Measurements from ENCODE around the gene ZNF407. TPM values are rescaled to one million over a fixed set of nuclear protein-coding genes. Genes with fewer than 3 reads are reported as not detected.

Gene ZNF407
- polyA plus RNA-seq, 3 donors, result 2.2 to 3.0 (median 2.4) TPM

GRCh38 chr18:74832381-74832780, 234.7 kb downstream of the ZNF407 start:
- no peak overlapping the region for H3K27ac ChIP-seq (ENCODE audit: low read depth, low read length)

GRCh38 chr18:74832999-74833398, 235.3 kb downstream of the ZNF407 start:
- no peak overlapping the region for H3K27ac ChIP-seq (ENCODE audit: low read depth, low read length)
- 97 to 98% (median 97%) methylated on average over 1 of the region's 1 CpG for WGBS, 3 donors

GRCh38 chr18:74834424-74835309, 237.0 kb downstream of the ZNF407 start:
- H3K27ac ChIP-seq (ENCODE audit: low read depth, low read length), result no peak overlapping the region
- WGBS, 3 donors, result 82 to 90% (median 90%) methylated on average over 9 of the region's 9 CpGs

- 62 to 67% (median 62%) methylated on average over 8 of the region's 8 CpGs for whole genome bisulfite sequencing, 3 donors
These were observed 238.8 kb downstream of the ZNF407 start for GRCh38 chr18:74836296-74837139.

DNA sequence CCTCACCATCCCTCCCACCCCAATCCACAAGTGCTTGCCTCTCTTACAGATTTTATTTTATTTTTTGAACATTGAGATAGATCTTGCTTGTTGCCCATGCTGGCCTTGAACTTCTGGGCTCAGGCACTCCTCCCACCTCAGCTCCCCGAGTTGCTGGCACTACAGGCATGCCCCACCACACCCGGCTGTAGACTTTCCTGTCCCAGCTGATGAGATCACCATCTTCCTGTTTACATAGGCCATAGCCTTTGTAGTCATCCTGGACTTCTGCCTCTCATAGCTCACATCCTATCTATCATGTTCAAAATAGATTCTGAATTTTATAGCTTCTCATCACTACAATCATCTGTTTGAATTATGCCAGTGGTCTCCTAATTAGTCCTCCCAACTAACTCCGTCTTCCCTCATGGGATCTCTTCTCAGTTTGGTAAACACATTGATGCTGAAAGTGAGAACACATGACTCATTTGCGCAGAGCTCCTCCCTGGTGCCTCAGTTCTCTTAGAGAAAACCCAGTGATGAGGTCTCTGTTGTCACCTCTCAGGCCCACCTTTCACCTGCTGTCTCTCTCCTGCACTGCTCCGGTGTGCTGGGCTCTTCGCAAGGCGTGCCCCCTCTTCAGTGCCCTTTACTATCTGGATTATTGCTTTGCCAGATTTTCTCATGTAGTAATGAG, 243.0 kb downstream of the ZNF407 start:
- H3K27ac ChIP-seq (ENCODE audit: low read depth, low read length), result no peak overlapping the region
- WGBS, 3 donors, result 82 to 87% (median 85%) methylated on average over 7 of the region's 7 CpGs

More at GRCh38 chr18:74836296-74837139, 238.8 kb downstream of the ZNF407 start:
- H3K27ac ChIP-seq (ENCODE audit: low read depth, low read length), result no peak overlapping the region

- WGBS, 3 donors, result 87 to 92% (median 90%) methylated on average over 6 of the region's 6 CpGs
- H3K27ac ChIP-seq (ENCODE audit: low read depth, low read length), result no peak overlapping the region
These were observed 243.6 kb downstream of the ZNF407 start for GRCh38 chr18:74841248-74841647.

DNA sequence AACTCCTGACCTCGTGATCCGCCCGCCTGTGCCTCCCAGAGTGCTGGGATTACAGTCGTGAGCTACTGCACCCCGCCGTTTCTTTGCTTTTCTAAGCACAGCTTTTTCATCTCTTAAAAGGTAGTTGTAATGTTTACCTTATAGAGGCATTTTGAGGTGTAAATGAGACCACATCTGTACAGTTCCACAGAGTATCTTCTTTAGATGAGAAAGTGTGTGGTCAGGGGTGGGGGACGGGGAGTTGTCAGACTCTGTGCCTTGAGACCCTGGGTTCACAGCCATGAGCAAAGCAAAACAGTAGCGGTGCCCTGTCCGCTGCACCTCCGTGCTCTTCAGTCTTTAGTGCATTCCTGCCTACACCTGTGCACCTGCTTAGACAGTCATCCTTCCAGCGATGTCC, 251.6 kb downstream of the ZNF407 start:
- no peak overlapping the region for H3K27ac ChIP-seq (ENCODE audit: low read depth, low read length)
- WGBS, 3 donors, result 95 to 97% (median 95%) methylated on average over 11 of the region's 11 CpGs

DNA sequence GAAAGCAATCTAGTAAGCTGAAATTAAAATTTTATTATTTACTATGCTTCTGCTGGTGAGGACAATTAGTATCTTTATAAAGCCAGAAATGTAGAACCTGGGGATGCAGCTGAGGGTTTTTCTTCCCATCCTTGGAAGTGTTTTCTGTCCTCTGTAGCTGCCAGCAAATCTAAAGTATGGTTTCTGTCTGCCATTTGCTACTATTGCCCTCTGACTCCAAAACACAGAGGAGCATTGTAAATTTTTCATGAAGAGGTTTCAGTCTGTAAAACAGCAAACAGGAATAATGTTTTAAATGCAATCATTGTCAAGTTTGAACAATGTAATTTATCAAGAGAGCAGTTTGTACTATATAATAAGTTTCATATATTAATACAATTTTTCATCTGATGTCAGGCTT, 258.8 kb downstream of the ZNF407 start:
- H3K27ac ChIP-seq (ENCODE audit: low read depth, low read length), result no peak overlapping the region

DNA sequence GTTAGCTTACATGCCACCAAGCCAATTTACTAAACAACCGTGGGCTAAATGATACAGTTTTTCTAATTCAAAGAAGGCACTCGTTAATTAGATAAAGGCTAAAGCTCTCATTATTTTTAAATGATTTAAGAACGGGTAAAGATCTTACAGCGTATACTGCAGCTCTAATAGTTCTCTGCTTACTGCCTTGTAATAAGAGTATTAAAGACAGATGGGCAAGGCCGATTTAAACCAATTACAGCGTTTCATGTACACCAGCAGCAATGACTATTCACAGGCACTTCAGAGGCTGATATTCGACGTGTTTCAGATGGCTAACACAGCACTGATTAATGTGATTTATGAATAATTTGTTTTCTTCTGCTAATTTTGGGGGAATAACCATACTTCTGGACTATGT, 259.3 kb downstream of the ZNF407 start:
- 86 to 92% (median 90%) methylated on average over 8 of the region's 8 CpGs for WGBS, 3 donors
- H3K27ac ChIP-seq (ENCODE audit: low read depth, low read length), result no peak overlapping the region

GRCh38 chr18:74857901-74858300, 260.2 kb downstream of the ZNF407 start:
- 88 to 95% (median 92%) methylated on average over 1 of the region's 1 CpG for WGBS, 3 donors
- no peak overlapping the region for H3K27ac ChIP-seq (ENCODE audit: low read depth, low read length)

DNA sequence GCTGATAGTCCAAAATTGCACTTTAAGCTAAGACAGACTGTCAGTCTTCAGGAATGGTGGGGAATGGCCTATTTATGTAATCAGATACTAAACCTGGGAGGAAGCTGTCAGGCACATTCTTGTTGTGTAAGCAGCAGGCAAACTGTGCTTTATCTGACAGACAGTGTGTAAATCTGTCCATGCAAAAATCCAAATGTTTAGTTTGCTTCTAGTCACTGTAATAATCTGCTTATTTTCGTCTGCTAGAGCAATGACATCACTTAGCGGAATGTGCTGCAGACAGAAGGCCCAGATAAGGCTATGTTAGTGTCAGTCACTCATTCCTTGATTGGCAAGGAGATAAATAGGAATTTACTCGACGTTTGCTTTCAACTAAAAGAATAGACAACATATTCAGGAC, 263.5 kb downstream of the ZNF407 start:
- WGBS, 3 donors, result 58 to 82% (median 81%) methylated on average over 4 of the region's 4 CpGs
- no peak overlapping the region for H3K27ac ChIP-seq (ENCODE audit: low read depth, low read length)

- WGBS, 3 donors, result 87 to 91% (median 91%) methylated on average over 4 of the region's 4 CpGs
- H3K27ac ChIP-seq (ENCODE audit: low read depth, low read length), result no peak overlapping the region
These were observed 264.4 kb downstream of the ZNF407 start for GRCh38 chr18:74862094-74862493.

GRCh38 chr18:74866577-74866976, 268.9 kb downstream of the ZNF407 start:
- H3K27ac ChIP-seq (ENCODE audit: low read depth, low read length), result no peak overlapping the region
- 99 to 100% (median 99%) methylated on average over 3 of the region's 3 CpGs for WGBS, 3 donors

- WGBS, 3 donors, result 85 to 89% (median 89%) methylated on average over 4 of the region's 4 CpGs
- H3K27ac ChIP-seq (ENCODE audit: low read depth, low read length), result no peak overlapping the region
These were observed 270.8 kb downstream of the ZNF407 start for GRCh38 chr18:74868461-74868860.

GRCh38 chr18:74869904-74870863, 272.5 kb downstream of the ZNF407 start:
- no peak overlapping the region for H3K27ac ChIP-seq (ENCODE audit: low read depth, low read length)
- 79 to 82% (median 81%) methylated on average over 5 of the region's 5 CpGs for WGBS, 3 donors

- no peak overlapping the region for H3K27ac ChIP-seq (ENCODE audit: low read depth, low read length)
- WGBS, 3 donors, result 92 to 98% (median 96%) methylated on average over 5 of the region's 5 CpGs
These were observed 273.3 kb downstream of the ZNF407 start for GRCh38 chr18:74870950-74871349.

- WGBS, 3 donors, result 86 to 95% (median 94%) methylated on average over 3 of the region's 3 CpGs
- no peak overlapping the region for H3K27ac ChIP-seq (ENCODE audit: low read depth, low read length)
These were observed 276.0 kb downstream of the ZNF407 start for GRCh38 chr18:74873629-74874028.

GRCh38 chr18:74874351-74874750, 276.7 kb downstream of the ZNF407 start:
- WGBS, 3 donors, result 93 to 96% (median 96%) methylated on average over 5 of the region's 5 CpGs
- no peak overlapping the region for H3K27ac ChIP-seq (ENCODE audit: low read depth, low read length)
